Epidermal melanocyte (primary cell): Measurements from ENCODE around the gene DPP8.

Experiments
- DNase-seq: peaks from one replicate; pipeline ENCODE4 v3.0.0; 2011; ENCODE audit warnings: low spot score; ENCODE audit not compliant: insufficient read length

DPP8 gene

GRCh38 chr15:65426216-65426853 is 91.2 kb downstream of the DPP8 start:
- no peak for DNase-seq

- no peak for DNase-seq
Measured at GRCh38 chr15:65424683-65425082, 92.8 kb downstream of the DPP8 start.

DNA sequence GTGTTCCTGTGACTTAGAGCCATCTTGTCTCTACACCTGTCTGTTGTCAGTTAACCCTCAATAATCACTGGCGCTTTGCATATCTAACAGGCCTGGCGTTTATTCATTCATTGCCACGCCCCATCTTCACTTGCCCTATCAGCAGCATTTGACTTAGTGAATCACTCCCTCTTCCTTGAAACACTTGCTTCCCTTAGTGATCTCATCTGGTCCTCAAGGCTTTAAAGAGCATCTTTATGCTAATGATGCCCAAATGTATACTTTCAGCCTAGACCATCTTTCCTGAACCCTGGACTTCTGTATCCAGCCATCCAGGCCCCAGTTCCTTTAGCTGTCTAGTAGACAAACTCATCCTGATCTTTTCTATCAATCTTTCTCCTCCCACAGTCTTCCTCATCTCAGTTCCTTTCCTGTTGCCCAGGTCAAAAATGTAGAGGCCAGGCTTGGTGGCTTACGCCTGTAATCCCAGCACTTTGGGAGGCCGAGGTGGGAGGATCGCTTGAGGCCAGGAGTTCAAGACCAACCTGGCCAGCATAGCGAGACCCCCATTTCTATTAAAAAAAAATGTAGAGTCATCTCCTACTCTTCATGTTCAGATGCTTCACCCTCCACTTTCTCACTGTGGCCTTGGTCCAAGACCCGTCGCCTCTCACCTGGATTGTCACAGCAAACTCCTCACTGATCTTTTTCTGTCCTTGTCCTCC is 93.4 kb downstream of the DPP8 start:
- no peak for DNase-seq

GRCh38 chr15:65423150-65423975 is 94.1 kb downstream of the DPP8 start:
- no peak for DNase-seq

DNA sequence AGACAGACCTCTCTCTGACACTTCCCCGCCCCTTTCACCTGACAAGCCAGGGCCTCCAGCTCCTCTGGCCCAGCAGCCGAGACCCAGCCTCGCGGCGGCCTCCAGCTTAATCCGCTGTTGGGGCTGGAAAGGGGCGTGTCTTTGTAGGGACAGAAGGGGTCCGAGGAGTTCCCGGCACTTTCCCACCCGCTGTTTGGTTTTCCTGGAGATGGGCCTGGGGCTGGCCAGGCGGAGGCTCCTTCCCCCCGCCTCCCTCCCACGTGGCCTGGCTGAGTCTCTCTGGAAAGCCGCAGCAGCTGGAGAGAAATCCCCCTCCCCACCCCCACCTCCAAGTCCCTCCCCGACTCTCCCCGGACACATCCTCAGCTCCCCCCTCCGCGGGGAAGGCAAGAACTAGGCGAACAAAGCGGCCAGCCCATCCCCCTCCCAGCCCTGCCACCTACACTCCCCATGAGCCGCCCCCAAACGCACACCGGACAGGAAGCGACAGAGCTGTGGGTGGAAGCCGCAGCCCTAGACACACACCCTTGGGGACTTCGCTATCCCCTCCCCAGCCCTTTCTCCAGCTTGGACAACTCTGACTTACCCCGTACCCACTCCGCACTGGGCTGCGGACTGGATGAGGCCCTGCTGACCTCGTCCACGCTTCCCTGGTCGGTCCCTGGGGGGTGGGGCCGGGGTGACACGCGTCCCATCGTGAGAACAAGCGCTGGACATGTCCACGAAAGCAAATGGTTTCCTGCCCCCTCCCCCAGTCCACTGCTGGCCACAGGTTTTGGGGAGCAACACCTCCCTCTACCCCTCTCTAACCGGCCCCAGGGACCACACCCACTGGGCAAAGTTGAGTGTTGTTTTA is 95.9 kb downstream of the DPP8 start:
- DNase-seq = no peak

GRCh38 chr15:65420975-65421359 is 96.5 kb downstream of the DPP8 start:
- DNase-seq = no peak

GRCh38 chr15:65418596-65418995 is 98.9 kb downstream of the DPP8 start:
- DNase-seq = no peak

DNA sequence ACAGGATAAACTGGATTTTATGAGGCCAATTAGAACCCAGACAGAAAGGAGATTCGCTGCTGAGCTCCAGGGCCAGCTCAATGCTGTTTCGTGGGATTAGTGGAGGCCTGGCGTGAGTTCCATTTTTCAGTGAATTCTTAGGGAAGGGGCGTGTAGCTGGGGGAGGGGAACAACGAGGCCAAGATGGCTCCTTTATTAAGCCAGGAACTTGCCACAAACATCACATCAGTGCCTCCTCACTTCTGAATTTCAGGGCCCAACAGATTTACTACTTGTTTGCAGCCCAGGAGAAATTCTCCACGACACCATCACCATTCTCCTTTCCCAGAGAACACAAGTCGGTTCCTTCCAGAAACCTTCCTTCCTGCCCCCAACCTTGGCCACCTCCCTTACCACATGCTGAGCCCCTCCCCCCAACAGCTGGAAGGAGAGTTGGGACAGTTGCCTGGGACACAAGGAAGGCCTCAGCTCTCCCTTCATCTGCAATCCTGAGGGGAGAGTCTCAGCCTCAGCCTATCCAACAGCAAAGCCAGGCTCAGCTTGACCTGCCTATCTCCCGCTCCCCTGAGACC is 100.6 kb downstream of the DPP8 start:
- DNase-seq = no peak

DNA sequence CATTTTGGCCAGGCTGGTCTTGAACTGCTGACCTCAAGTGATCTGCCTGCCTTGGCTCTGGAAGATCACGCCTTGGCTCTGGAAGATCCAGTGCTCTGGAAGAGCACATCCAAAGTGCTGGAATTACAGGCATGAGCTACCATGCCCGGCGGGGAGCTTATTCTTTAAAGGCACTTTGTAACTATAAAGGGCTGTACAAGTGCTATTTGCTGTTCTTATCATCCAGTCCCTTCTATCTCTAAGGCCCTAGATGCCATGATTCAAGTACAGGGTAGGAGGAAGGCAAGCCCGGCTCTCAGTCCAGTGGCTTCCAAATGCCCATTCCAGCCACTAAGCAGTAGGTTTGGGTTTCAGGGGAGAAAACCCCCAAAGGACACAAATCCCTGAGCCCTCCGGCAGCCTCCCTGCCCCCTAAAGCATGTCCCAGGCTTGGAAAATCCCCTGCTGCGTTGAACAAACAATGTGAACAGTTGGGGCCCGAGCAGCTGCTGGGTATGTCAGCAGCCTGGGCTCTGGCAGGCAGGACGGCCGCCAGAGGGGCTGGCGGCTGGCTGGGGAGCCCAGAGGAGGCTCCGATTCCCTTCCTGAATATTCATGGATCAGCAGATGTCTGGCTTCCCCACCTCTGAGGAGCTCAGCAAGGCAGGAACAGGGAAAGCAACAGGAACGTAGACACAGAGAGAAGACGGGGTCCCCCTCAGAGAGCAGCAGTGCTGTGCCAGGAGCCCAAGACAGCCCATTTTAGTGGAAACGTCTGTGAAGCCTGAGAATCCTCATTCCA is 102.5 kb downstream of the DPP8 start:
- DNase-seq = no peak

DNA sequence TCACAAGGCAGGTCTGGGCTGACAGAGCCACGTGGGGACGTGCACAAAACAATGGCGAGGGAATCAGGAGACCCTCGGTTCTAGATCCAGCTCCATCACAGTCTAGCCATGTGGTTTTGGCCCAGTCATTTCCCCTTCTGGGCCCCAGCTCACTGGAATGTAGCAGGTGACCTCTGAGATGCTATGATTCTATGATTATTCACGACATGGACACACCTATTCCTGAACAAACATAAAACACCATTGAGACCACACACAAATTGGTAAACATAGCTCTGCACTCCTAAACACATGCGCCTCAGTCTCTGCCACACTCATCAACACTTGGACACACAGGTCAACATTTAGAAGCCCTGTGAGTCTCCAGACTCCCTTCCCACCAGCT is 103.7 kb downstream of the DPP8 start:
- DNase-seq = no peak

- no peak for DNase-seq
Measured at GRCh38 chr15:65413051-65413759, 104.3 kb downstream of the DPP8 start.

DNA sequence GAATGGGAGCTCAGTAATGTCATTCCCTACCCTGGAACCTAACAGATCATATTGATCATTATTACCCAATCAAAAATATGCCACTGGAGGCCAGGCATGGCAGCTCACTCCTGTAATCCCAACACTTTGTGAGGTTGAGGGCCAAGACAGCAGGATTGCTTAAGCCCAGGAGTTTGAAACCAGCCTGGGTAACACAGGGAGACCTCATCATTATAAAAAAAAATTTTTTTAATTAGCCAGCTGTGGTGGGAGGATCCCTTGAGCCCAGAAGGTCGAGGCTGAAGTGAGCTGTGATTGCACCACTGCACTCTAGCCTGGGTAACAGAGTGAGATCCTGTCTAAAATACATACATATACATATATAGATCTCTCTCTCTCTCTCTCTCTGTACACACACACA is 104.9 kb downstream of the DPP8 start:
- no peak for DNase-seq

DNA sequence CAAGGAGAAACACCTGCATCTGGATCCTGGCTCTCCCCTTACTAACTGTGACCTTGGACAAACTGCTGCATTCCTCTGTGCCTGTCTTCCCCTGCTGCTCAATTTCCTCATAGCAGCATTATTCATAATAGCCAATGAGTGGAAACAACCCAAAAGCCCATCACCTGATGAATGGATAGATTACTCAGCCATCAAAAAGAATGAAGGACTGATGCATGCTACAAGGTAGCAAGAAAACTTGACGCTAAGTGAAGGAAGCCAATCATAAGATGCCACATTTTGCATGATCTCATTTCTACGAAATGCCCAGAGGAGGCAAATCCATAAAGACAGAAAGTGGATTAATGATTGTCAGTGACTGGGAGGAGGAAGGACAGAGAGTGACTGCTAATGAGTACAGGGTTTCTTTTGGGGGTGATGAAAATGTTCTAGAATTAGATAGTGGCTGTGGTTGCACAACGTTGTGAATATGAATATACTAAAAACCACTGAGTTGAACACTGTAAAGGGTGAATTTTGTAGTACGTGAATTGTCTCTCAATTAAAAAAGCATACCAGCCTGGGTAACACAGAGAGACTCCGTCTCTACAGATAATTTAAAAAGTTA is 105.9 kb downstream of the DPP8 start:
- DNase-seq = no peak

GRCh38 chr15:65410972-65411371 is 106.5 kb downstream of the DPP8 start:
- DNase-seq = no peak

GRCh38 chr15:65410036-65410435 is 107.5 kb downstream of the DPP8 start:
- no peak for DNase-seq

DNA sequence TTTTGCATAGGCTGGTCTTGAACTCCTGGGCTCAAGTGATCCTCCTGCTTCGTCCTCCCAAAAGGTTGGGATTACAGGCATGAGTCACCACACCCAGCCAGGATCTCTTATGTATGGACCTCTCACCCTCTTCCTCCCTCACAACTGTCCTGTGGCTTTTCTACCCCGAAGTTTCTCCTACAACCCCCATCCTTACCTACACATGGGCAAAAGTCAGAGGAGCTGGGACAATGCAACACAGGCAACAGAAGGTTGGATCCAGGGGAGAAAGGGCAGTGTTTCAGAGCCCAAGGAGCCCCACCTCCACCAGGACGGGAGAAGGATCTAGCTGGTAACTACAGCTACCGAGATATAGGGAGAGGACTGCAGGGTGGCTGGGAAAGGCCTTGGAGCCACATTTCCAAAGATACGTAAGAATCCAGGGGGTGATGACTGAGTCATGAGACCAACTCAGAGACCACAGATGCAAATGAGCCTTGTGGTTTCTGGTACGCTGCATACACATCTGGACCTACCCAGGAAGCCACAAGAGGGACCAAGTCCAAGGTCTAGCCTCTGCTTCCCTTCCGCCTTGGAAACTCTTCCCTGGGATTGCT is 108.4 kb downstream of the DPP8 start:
- DNase-seq = peak; percentile 75

GRCh38 chr15:65408324-65409035 is 109.0 kb downstream of the DPP8 start:
- no peak for DNase-seq

DNA sequence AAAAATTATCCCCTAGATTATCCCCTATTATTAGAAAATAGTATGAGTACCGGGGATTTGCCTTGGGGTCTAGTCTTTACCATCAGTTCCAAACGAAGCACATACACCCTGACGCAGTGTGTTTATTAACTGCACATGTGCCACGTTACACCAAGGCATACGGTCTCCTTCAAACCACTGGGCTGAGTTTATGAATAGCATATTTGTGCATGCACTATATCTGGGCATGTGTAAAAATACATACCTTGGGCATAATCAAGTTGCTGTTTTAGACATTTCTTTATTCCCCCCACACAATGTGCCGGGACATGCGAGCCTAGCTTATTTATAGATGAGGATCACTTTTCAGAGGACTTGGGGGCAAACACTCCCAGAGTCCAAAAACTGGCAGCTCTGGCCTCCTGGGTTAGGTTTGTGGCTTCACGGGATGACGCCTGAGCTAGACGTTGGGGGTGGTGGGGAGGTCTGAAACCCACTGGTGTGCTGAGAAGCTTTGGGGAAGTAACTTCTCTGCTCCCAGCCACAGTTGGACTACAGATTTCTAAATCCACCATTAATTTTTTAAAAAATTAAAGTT is 111.0 kb downstream of the DPP8 start:
- peak; percentile 12 for DNase-seq
